ENCODE data around the gene MUS81.
A peak's percentile ranks its signal among the peaks of the same experiment; 100 is the strongest.
"Not testable (repeated sequence)": the region's sequence is repeated elsewhere in the genome, so short reads cannot be mapped to it uniquely, and the experiment has no call there.

MUS81 gene, protein sequence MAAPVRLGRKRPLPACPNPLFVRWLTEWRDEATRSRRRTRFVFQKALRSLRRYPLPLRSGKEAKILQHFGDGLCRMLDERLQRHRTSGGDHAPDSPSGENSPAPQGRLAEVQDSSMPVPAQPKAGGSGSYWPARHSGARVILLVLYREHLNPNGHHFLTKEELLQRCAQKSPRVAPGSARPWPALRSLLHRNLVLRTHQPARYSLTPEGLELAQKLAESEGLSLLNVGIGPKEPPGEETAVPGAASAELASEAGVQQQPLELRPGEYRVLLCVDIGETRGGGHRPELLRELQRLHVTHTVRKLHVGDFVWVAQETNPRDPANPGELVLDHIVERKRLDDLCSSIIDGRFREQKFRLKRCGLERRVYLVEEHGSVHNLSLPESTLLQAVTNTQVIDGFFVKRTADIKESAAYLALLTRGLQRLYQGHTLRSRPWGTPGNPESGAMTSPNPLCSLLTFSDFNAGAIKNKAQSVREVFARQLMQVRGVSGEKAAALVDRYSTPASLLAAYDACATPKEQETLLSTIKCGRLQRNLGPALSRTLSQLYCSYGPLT

DNA sequence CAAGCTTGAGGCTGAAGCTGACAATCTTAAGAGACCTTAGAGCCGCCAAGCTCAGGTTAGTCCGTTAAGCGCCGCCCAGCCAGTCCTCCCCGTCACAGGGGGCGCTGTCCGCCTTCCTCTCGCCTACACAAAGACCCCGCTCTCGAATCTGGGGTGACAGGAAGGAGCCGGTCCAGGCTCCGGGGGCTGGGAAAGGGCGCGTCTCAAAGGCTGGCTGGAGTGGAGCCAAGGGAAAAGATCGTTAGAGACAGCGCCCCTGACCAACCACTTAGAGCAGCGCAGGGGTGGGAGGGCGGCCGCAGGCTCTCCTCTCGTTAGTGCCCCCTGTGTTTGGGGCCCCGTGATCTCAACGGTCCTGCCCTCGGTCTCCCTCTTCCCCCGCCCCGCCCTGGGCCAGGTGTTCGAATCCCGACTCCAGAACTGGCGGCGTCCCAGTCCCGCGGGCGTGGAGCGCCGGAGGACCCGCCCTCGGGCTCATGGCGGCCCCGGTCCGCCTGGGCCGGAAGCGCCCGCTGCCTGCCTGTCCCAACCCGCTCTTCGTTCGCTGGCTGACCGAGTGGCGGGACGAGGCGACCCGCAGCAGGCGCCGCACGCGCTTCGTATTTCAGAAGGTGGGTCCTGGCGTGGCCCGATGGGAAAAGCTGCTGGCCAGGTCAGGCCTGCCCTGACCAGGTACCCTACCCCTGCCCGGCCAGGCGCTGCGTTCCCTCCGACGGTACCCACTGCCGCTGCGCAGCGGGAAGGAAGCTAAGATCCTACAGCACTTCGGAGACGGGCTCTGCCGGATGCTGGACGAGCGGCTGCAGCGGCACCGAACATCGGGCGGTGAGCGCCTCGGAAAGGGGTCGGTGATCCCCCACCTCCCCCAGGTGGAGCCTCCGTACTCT, at the start of gene MUS81:
TSS of gene MUS81 (plus strand) at position 156 of the 887 bp plus-strand sequence. CDS start at position 477, 321 bp downstream.
- DNase-seq: peak; percentile 96

DNA sequence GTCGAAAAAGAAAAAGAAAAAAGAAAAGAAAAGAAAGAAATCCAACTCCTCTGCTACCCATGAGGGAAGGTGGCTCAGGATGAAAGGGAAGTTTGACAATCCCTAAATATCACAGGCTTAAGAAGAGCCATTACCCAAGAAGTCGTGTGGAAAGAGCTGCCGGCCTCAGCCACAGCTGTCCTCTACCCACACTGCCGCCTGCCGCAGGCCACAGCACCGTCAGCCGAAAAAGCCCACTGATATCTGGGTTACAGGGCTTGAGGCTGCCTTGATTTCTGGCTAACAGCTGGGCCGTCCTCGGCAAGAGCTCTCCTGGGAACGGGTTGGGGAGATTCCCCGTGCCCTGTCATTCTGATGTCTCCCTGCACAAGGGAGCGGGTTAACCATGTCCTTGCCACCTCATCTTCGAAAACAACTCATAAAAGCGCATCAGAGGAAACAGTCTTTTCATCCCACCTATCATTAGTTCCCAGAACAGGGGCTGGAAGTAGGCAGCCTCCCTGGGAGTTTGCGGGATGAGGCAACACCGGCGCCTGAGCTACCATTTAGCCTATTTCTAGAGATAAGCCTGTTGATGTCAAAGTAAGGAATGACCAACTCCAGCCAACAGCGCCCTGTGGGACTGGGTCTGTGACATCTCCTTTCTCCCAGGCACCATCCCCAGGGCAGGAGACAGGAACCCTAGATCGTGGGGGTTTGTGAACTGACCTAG, 48.3 kb upstream of the MUS81 start:
- no peak for DNase-seq

DNA sequence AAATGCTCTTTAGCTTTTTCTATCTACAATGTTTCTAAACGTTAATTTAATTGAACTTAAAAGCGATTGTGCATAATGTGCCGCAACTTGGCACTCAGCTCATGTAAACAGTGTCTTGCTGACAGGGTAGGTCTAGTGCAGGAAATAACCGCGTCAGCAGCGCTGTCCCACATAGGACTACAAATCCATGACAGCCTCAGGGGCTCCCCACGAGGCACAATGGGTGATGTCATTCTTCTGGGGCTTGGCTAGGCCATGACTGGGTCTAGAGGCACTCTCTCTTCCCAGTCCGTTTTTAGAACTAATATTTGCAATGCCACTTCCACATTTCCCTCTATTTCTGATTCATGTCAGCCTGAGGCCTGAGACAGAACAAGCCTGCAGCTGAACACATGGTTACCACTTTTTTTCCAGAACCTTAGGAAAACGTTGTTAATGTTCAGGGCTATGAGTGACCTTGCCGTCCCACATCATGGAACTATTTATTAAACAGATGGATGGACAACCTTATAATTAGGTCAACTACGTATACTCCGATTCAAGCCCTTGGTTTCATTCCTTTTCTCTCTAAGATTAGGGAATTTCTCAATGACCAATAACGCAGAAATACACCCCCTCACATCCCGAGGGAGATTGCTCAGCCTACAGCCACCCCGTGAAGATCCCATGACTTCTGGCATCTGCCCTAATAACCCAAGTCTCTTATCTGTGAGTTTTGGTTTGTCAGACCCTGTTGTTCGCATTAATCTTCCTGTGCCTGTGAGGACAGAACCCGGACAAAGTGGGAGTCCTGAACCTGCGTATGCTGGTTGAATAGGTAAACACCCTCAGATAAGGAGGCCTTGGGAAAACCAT, 45.9 kb upstream of the MUS81 start:
- DNase-seq: no peak

DNA sequence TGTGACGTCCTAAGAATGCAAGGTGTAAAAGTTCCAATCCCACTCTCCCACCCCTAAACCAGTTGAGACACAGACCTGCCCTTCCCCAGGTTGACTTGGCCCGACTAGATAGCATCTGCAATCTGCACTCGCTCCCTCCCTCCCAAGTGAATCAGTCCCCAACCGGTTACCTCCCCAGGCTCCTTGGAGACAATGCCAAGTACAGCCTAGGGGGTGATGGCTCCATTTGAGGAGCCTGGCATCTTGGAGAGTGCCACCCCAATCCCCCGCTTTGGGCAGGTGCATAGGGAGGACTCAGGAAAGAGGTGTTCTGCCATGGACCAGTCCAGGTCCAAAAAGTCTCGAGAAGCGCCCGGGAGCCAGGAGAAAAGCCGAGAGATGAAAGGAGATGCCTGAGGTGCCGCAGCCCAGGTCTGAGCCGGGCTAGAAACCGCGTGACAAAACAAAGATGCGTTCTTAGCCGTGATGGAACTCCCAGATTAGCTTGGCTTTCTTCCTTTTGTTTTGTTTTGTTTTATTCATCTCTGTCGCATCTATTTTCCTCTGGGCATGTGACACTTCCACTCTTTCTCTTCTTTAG, 45.2 kb upstream of the MUS81 start:
- no peak for DNase-seq

DNA sequence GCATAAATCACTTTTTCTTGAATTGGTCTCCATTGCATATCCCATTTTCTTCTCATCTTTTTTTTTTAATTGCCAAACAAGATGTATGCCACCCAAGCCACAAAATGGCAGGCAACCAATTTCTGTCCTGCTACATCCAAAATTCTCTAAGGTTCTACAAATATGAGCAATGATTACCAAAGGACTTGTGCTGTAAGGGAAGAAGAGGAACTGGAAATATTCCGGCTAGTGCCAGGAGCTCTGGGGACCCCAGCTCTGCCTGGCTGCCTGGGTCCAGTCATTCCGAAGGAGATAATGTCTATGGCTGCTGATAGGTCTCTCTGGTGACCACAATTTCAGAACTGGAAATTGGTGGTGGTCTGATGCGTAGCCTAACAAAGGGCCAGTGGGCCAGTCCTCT, 43.5 kb upstream of the MUS81 start:
- DNase-seq: no peak

DNA sequence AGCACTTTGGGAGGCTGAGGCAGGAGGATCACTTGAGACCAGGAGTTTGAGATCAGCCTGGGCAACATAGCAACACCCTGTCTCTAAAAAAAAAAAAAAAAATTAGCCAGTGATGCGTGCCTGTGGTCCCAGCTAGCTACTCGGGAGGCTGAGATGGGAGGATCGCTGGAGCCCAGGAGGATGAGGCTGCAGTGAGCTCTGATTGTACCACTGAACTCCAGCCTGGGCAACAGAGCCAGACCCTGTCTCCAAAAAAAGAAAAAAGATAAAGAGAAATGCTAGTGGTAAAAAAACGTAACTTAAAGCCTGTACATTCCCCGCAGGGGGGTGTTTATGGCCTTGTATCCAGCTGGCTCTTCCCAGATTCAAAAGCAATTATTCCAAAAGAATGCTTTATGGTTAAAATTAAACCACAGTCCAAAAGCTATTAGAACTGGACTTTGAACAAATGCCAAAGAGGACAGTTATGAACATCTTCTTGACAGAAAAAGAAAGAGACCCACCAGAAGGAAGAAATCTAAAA, 42.9 kb upstream of the MUS81 start:
- DNase-seq: no peak

DNA sequence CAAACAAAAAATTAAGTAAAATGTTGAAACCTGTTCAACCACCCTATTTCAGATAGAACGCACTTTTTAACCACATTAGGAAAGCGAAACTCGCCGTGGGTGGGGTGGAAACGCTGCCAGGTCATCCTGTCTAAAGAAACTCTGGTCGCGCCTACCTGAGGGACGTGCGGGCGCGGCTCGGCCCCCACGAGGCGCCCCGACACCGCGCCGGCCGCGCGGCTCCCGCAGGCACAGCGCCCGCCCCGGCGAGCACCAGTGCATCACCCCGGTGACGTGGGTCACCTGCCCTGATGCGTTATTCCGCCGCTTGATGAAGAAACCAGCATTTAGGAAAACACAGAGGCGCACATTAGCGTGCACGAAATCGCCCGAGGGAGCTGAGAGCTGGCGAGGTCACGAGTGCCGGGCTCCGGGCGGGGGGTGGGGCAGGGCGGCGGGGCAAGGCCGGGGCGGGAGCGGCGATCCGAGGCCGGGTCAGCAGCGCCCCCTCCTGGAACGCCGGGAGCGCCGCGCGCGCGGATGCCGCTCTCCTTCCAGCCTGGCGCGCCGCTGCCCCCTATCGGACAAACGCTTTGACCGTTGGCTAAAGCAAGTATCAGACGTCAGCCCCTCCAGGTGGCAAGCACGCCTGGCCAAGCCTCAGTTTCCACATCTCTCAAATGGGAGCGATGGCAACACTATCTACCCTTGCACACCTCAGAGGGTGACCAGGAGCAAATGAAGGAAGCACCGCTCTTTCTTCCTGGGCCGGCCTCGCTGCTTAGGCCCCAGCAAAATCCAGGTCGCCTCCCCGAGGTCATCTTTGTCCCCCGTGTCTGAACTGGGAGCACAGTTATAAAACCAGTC, 42.2 kb upstream of the MUS81 start:
- peak; percentile 40 for DNase-seq

DNA sequence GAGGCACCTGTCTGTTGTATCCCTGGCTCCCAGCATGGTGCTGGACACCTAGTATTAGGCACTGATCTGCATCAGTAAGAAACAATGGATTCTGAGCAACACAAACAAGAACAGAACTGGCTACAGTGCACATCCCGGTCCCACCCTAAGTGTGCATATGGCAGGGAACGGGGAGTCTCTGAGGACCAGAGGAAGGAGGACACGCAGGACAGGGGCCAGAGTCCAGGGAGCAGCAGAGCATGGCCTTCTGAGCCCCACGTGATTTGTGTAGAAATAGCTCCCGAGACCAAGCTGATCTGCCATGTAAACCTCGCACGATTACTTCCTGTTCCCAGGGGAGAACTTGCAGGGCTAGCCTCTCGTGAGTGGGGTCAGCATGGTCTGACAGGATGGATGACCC, 39.1 kb upstream of the MUS81 start:
- no peak for DNase-seq

DNA sequence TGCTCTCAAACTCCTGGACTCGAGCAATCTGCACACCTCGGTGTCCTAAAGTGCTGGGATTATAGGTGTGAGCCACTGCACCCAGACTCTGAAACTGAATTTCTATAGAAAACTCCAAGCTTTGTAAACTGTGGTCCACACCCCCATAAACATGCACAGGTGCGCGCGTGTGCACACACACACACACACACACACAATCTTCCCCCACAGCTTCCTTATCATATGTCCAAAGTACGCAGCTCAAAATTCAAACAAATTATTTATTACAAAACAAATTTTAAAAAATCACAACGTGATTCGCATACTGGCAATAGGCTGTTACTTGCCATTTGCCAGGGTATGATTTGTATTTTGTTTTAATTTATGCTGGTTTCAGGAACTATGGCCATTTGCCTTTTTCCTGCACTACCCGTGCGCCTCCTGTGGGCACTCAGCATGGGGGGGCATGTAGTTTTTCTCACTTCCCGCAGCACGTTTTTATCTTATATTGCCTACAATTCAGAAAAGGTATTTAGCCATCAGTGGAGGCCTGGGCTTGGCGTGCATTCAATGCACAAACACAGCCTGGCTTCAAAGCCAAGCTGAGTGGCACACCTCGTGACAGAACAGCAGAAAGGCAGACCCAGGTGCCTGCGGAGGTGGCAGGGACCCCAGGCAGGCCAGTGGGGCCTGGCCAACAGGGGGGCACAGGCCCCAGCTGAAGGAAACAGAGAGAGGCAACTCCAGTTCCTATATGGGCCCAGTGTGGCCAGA, 37.3 kb upstream of the MUS81 start:
- no peak for DNase-seq

DNA sequence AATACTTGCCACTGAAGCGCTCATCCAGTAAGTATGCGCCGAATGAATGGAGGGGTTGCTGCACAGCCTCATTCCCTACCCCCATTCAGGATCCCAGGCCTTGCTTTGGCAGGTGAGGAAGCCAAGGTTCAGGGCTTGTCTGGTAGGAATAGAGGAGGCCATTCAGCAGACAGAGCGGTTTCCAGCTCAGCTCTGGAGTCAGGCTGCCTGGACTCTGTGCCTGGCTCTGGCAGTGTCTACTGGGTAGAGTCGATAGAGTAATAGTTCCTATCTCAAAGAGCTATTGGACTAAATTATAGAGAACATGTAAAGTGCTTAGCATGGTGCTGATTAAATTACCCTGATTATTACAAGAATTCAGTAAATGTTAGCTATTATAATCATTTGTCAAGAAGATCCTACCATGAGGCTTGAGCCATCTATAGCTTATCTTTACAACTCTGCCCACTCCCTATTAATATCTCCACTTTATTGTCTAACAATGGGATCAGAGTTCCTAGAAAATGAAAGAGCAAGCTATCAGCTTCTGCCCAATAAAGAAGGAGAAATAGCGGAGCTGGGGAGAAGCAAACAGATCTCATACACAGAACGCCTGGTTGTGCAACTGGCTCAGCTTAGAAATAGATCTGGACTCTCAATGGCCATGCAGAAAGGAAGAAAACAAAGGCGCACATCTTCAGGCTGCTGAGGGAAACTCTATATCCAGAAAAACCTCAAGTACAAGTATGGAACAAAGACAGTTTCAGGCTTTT, 33.1 kb upstream of the MUS81 start:
- no peak for DNase-seq

DNA sequence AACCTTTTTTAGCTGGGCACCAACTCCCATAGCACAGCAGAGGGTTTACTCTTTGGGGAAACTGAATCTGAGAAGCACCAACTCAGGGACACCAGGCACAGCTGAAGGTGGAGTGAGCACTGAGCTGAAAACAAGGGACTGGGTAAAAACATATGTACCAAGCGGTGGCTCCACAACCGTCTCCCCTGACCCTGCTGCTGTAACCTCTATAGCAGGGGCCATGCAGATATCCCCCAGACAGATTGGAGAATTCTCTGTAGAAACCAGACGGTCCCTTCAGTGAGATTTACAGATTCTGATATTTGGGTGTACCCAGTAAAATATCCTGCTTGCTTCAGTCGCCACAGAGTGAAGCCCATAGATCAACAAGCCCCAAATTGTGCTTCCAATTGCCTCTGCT, 30.8 kb upstream of the MUS81 start:
- DNase-seq: no peak

DNA sequence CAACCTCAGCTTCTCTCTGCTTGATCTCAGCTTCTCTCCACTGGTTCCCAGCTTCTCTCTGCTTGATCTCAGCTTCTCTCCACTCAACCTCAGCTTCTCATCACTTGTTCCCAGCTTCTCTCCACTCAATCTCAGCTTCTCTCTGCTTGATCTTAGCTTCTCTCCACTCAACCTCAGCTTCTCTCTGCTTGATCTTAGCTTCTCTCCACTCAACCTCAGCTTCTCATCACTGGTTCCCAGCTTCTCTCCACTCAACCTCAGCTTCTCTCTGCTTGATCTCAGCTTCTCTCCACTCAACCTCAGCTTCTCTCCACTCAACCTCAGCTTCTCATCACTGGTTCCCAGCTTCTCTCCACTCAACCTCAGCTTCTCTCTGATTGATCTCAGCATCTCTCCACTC, 28.0 kb upstream of the MUS81 start:
- not testable (repeated sequence) for DNase-seq

DNA sequence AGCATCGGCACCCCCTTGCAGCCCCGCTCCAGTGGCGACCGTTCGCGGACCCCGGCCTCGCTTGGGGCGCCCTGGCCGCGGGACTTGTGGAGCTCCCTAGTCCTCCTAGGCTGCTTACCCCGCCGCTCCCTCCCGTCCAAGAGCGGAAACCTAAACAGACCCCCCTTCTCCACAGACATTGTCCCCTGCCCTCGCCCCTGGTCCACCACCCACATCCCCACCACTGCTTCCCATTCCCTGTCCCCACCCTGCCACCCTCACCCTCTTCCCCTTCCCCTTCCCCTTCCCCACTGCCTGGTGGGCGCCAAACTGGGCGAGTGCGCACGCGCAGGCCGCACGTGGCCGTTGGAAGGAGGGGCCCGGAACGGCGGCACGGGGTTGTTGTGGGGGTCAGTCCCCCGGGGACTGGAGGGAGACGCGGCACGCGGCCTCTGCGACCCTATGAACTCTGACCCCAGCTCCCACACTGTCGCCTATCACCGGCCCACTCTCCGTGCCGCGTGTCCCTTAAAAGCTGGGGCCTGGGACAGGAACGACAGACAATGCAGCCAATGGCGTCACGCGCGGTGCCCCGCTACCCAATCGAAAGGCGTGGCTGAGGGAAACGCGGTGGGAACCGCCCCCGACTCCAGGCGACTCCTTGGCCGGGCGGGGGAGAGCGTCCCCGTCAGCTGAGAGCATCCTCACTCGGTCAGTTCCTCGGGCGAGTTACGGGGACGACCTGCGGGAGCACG, 26.8 kb upstream of the MUS81 start, which contains the start of gene SNX32:
TSS of gene SNX32 (plus strand) at position 667 of the 734 bp plus-strand sequence. CDS start 103 bp downstream, outside the sequence.
- DNase-seq: peak; percentile 81

DNA sequence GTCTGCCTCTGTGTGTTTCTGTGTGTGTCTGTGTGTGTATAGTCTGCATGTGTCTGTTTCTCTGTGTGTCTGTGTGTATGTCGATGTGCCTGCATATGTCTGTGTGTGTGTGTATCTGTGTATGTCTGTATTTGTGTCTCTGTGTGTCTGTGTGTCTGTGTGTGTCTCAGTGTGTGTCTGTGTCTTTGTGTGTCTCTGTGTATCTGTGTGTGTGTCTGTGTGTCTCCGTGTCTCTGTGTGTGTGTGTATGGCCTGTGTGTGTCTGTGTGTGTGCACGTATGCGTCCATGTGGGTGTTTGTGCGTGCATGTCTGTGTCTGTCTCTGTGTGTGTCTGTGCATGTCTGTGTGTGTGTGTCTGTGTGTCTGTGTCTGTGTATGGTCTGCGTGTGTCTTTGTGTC, 26.0 kb upstream of the MUS81 start:
- no peak for DNase-seq

DNA sequence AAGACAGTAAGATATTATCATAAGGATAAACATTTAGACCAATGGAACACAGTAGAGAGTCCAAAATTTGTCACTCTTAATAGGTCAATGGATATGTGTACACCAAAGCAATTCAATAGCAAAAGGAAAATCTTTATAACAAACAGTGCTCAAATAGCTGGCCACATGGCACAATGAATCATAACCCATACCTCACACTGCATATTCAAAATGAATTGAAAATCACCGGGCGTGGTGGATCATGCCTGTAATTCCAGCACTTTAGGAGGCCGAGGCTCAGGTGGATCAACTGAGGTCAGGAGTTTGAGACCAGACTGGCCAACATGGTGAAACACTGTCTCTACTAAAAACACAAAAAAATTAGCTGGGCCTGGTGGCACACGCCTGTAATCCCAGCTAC, 18.1 kb upstream of the MUS81 start:
- DNase-seq: no peak

DNA sequence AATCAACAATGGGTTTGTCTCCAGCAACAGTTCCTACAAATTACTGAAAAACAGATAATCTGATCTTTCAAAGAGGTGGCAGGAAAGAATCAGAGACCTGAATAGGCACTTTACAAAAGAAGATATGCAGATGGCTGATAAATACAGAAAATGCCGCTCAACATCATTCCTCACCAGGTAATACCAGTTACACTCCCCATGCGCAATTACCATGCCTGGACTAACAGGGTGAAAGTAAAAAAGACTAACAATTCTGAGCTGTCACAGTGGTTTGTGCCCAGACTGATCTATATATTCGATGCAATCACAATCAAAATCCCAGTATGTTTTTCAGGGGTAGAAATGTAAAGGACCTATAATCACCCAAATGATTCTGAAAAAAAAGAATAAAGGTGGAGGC, 16.4 kb upstream of the MUS81 start:
- no peak for DNase-seq

DNA sequence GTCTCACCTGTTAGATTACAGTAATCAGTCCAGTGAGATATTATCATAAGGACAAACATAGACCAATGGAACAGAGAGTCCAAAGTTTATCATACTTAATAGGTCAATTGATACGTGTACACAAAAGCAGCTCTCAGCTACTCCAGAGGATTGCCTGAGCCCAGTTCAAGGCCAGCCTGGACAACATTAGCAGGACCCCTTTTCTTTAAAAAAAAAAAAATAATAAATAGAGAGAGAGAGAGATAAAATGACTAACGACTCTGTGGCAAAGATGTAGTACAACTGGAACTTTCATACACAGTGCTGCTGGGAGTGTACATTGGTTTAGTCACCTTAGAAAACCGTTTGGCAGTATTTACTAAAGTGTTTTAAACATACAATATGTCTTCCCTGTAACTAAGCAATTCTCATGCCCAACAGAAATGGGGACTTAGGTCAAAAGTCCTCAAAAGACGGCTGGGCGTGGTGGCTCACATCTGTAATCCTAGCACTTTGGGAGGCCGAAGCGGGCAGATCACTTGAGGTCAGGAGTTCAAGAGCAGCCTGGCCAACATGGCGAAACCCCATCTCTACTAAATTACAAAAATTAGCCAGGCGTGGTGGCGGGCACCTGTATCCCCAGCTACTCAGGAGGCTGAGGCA, 15.9 kb upstream of the MUS81 start:
- no peak for DNase-seq

DNA sequence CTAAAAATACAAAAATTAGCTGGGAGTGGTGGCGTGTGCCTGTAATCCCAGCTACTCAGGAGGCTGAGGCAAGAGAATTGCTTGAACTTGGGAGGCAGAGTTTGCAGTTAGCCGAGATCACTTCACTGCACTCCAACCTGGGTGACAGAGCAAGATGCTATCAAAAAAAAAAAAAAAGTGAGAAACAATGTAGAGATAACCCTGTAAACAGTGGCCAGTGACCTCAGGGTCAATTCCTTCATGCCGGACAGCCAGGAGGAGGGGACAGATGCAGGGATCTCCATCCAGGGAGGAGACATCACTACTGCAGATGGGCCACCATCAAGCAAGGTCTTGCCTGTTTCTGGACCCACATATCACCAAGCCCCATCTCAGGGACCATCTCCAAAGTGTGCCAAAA, 12.5 kb upstream of the MUS81 start:
- no peak for DNase-seq

All from DMS79 (cell line).